ENCODE measurements around the gene ARHGEF28. TPM values are rescaled to one million over a fixed set of nuclear protein-coding genes. Genes with fewer than 3 reads are reported as not detected.

The ARHGEF28 gene
- total RNA-seq, 3 donors from 2014 or later (not counting 1 experiment from before 2014, with no cell fraction given), result 2.3 to 7.1 (median 5.8) TPM

DNA sequence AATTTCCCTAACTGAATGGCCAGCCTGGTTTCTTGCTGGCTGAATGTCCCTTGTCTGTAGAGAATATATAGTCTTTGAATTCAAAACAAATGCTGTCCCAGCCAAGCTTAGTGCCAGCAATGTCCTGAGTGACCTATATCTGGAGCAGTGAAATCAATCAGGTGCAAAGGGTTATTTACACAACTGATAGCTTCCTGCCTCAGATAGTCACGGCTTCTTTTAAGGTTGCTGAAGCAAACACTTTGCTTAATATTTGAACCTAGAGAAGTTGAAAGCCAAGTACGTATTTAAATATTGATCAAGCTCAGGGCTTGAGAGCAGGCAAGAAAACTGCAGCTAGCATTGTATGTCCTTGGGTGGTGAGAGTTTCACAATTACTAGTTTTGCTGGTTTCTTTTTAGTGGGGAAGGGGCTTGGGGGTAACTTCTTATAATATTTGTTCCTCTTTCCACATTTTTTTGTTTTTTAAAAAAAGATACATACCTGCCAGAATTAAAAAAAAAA is 2.0 kb upstream of the ARHGEF28 start:
- Histone ChIP-seq H3K36me3 (ENCODE audit: control insufficient read depth, insufficient read depth, low read length) (no peaks in the 10 kb centered on the region), H3K9me3 (ENCODE audit: control insufficient read depth, insufficient read depth, low read length) (no peaks in the 10 kb centered on the region), H3K27ac (ENCODE audit: low read length) (no peak overlapping the region), H3K27me3 (ENCODE audit: control insufficient read depth, insufficient read depth, low read length) (peaks cover 18% of the 10 kb centered on the region), H3K4me3 (ENCODE audit: low read length) (no peak overlapping the region), H3K4me1 (ENCODE audit: control insufficient read depth, insufficient read depth, low read length) (peaks cover 11% of the 10 kb centered on the region)
- H3K9me3 Mint-ChIP-seq, result no peaks in the 10 kb centered on the region
- TF ChIP-seq CTCF (IDR thresholded peaks at IDR 0.05), result no peak
- H3K4me3 Mint-ChIP-seq, result peak overlapping the region; percentile 55
- peaks cover 0 to 4% of the 10 kb centered on the region in 2 donors for H3K4me1 Mint-ChIP-seq
- DNase-seq (no peak), ATAC-seq (no peak)
- peaks cover 23 to 40% of the 10 kb centered on the region in 2 donors for H3K27me3 Mint-ChIP-seq (ENCODE audit: low read depth in 2 of 2)
- no peaks in the 10 kb centered on the region for H3K36me3 Mint-ChIP-seq
- intact Hi-C loops (cut with micrococcal nuclease), result loop anchor here (10.0 kb wide), 1 partner anchor 71 kb away; no protein-coding TSS in a partner anchor
- WGBS (ENCODE audit: insufficient coverage), result 81% methylated on average over 2 of the region's 2 CpGs
- no peak overlapping the region for H3K27ac Mint-ChIP-seq

DNA sequence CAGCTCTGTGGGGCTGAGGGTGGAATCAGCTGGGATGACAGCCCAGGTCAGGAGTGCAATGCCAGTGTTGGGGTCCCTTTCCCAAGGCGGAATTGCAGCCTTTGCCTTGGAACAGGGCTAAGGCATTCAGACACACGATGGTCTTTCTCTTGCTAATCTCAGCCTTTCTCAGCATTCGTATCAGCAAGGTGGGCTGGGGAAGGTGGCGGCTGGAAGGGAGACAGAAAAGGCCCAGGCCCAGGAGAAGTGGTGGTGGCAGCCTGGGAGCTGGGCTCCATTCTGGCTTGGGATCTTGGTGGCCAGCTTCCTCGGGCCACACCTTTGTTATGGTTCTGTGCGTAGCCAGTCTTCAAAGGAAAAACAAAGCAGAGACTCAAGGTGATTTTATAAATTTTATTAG is 1.1 kb upstream of the ARHGEF28 start:
- Mint-ChIP-seq H3K4me3 (peak overlapping the region; percentile 84), H3K27ac (no peak overlapping the region), H3K27me3 (ENCODE audit: low read depth in 2 of 2) (peaks cover 25 to 44% of the 10 kb centered on the region in 2 donors), H3K36me3 (no peaks in the 10 kb centered on the region), H3K9me3 (no peaks in the 10 kb centered on the region), H3K4me1 (peaks cover 0 to 4% of the 10 kb centered on the region in 2 donors)
- WGBS (ENCODE audit: insufficient coverage), result 95% methylated on average over 5 of the region's 6 CpGs
- Histone ChIP-seq H3K27me3 (ENCODE audit: control insufficient read depth, insufficient read depth, low read length) (peaks cover 18% of the 10 kb centered on the region), H3K9me3 (ENCODE audit: control insufficient read depth, insufficient read depth, low read length) (no peaks in the 10 kb centered on the region), H3K4me3 (ENCODE audit: low read length) (no peak overlapping the region), H3K4me1 (ENCODE audit: control insufficient read depth, insufficient read depth, low read length) (peaks cover 11% of the 10 kb centered on the region), H3K27ac (ENCODE audit: low read length) (no peak overlapping the region), H3K36me3 (ENCODE audit: control insufficient read depth, insufficient read depth, low read length) (no peaks in the 10 kb centered on the region)
- no peak for TF ChIP-seq CTCF (IDR thresholded peaks at IDR 0.05)
- DNase-seq (no peak), ATAC-seq (no peak)
- intact Hi-C loops (cut with micrococcal nuclease), result loop anchor here (10.0 kb wide), 1 partner anchor 70 kb away; no protein-coding TSS in a partner anchor

DNA sequence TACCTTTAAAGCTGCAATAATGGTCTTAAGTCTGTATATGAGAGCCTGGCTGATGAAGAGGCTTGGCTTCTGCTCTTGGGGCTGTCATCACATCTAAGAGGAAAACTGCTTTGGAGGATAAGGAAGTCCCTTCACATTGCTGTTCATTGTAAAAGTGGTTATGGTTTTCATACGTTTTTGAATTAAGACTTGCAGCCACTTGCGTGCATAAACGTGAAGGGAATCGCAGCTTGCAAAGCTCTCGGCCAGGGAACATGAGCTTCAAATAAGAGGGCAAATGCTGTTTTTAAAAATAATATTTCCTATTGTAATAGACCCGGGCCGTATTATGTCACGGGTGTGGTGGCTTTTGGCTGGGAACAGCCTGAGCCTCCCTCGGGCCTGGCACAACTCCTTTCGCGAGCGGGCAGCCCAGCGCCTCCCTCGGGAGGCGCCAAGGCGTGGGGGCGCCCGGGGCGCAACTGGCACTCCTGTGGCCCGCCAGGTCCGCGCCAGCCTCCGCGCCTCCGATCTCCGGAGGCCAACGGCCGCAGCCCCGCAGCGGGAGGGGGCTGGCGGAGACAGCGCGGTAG is 538 bp upstream of the ARHGEF28 start:
- no peak overlapping the region for H3K27ac Mint-ChIP-seq
- ATAC-seq (no peak), DNase-seq (no peak)
- peak overlapping the region; percentile 84 for H3K4me3 Mint-ChIP-seq
- Histone ChIP-seq H3K4me3 (ENCODE audit: low read length) (peak overlapping the region; percentile 23), H3K36me3 (ENCODE audit: control insufficient read depth, insufficient read depth, low read length) (no peaks in the 10 kb centered on the region), H3K27ac (ENCODE audit: low read length) (no peak overlapping the region), H3K9me3 (ENCODE audit: control insufficient read depth, insufficient read depth, low read length) (no peaks in the 10 kb centered on the region), H3K27me3 (ENCODE audit: control insufficient read depth, insufficient read depth, low read length) (peaks cover 18% of the 10 kb centered on the region), H3K4me1 (ENCODE audit: control insufficient read depth, insufficient read depth, low read length) (peaks cover 11% of the 10 kb centered on the region)
- H3K36me3 Mint-ChIP-seq, result no peaks in the 10 kb centered on the region
- H3K9me3 Mint-ChIP-seq, result no peaks in the 10 kb centered on the region
- H3K27me3 Mint-ChIP-seq (ENCODE audit: low read depth in 2 of 2), result peaks cover 23 to 38% of the 10 kb centered on the region in 2 donors
- intact Hi-C loops (cut with micrococcal nuclease), result loop anchor here (10.0 kb wide), 1 partner anchor 69 kb away; no protein-coding TSS in a partner anchor
- TF ChIP-seq CTCF (IDR thresholded peaks at IDR 0.05), result no peak
- H3K4me1 Mint-ChIP-seq, result peaks cover 0 to 4% of the 10 kb centered on the region in 2 donors
- 4% methylated on average over 33 of the region's 33 CpGs for WGBS (ENCODE audit: insufficient coverage)
